Measurements from ENCODE around the gene RERE.

RERE gene

GRCh38 chr1:8679929-8680663, 137.3 kb downstream of the RERE start:
- H3K4me3 ChIP-seq (ENCODE audit: low read depth, low read length): no peak overlapping the region
- no peak for DNase-seq (ENCODE audit: low read depth)
- no peak for TF ChIP-seq CTCF (IDR thresholded peaks at IDR 0.05; ENCODE audit: insufficient read depth, low read depth, low read length, missing control alignments)

GRCh38 chr1:8679395-8679800, 138.0 kb downstream of the RERE start:
- no peak for DNase-seq (ENCODE audit: low read depth)
- no peak overlapping the region for H3K4me3 ChIP-seq (ENCODE audit: low read depth, low read length)
- no peak for TF ChIP-seq CTCF (IDR thresholded peaks at IDR 0.05; ENCODE audit: insufficient read depth, low read depth, low read length, missing control alignments)

- TF ChIP-seq CTCF (IDR thresholded peaks at IDR 0.05; ENCODE audit: insufficient read depth, low read depth, low read length, missing control alignments): no peak
Measured at GRCh38 chr1:8678673-8679394, 138.6 kb downstream of the RERE start.

GRCh38 chr1:8677782-8678181, 139.7 kb downstream of the RERE start:
- no peak overlapping the region for H3K4me3 ChIP-seq (ENCODE audit: low read depth, low read length)
- DNase-seq (ENCODE audit: low read depth): no peak
- TF ChIP-seq CTCF (IDR thresholded peaks at IDR 0.05; ENCODE audit: insufficient read depth, low read depth, low read length, missing control alignments): no peak

More at GRCh38 chr1:8678673-8679394, 138.6 kb downstream of the RERE start:
- no peak overlapping the region for H3K4me3 ChIP-seq (ENCODE audit: low read depth, low read length)
- DNase-seq (ENCODE audit: low read depth): no peak

GRCh38 chr1:8676813-8677212, 140.6 kb downstream of the RERE start:
- TF ChIP-seq CTCF (IDR thresholded peaks at IDR 0.05; ENCODE audit: insufficient read depth, low read depth, low read length, missing control alignments): no peak

GRCh38 chr1:8676072-8676471, 141.4 kb downstream of the RERE start:
- TF ChIP-seq CTCF (IDR thresholded peaks at IDR 0.05; ENCODE audit: insufficient read depth, low read depth, low read length, missing control alignments): no peak
- no peak overlapping the region for H3K4me3 ChIP-seq (ENCODE audit: low read depth, low read length)
- DNase-seq (ENCODE audit: low read depth): no peak

More at GRCh38 chr1:8676813-8677212, 140.6 kb downstream of the RERE start:
- DNase-seq (ENCODE audit: low read depth): no peak
- H3K4me3 ChIP-seq (ENCODE audit: low read depth, low read length): no peak overlapping the region
